GM12892 (cell line): ENCODE results near the gene STAU1.

Experiments
- POLR2A ChIP-seq: IDR thresholded peaks from 2 replicates; pipeline ENCODE4 v1.6.1; 2011; ENCODE audit warnings: low read depth, low read length, control low read depth
- POLR2AphosphoS5 ChIP-seq: IDR thresholded peaks from 2 replicates; pipeline ENCODE4 v1.6.1; 2011; ENCODE audit warnings: low read depth, low read length, control low read depth

DNA sequence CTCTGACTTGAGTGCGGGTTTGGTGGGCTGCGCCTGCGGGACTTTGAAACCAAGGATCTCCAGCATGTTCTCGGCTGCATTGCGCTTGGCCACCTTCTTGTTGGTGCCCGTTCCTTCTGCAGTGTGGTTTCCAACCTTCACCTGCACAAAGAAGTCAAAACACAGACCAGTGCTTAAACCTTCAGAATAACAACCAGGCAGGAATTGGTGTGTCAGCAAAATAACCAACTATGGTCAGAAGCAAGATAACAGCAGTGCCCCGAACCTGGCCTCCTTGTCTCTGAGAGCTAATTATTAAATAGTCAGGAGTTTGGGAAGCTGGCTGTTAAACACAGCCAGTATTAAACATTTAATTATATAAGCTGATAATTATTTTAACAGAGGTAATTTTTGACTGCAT is 68.1 kb downstream of the STAU1 start:
- TF ChIP-seq POLR2A (no peak), POLR2AphosphoS5 (no peak)
